GM12872 (cell line): ENCODE measurements around the gene SPATA21.
A peak's percentile ranks its signal among the peaks of the same experiment; 100 is the strongest.

Source experiments
- CTCF ChIP-seq: IDR thresholded peaks from 3 replicates; pipeline ENCODE4 v1.5.1; 2011; ENCODE audit warnings: low read depth, mild to moderate bottlenecking, low read length, moderate library complexity; ENCODE audit not compliant: insufficient read depth

Gene SPATA21

DNA sequence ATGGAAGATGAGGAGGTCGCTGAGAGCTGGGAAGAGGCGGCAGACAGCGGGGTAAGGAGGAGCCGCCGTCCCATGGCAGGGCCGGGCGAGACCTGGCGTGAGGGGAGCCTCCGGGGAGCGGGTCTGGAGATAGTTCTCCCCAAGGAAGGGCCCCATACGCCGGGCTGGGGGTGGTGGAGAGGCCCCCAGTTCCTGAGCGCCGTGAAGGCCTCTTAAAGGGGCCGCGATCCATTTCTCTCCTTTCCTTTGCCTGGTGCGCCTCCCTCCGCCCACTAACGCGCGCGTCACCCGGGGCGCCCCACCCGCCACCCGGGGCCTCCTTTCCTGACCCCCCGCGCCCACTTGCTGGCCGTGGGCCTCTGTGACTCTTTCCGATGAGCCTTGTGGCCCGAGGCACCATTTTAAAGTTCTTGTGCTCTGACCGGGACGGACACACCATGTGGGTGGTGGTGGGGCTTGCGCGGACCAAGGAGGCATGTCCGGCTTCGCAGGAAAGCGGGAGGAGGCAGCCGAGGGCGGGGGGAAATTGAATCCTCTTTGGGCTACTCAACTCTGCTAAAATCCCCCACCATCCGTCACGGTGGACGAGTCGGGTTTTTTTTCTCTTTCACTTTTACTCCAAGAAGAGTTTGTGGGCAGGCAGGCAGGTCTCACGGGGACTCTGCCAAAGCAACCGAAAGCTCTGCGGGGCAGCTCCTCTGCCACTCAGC is 69.8 kb downstream of the SPATA21 start:
- TF ChIP-seq CTCF, result no peak

DNA sequence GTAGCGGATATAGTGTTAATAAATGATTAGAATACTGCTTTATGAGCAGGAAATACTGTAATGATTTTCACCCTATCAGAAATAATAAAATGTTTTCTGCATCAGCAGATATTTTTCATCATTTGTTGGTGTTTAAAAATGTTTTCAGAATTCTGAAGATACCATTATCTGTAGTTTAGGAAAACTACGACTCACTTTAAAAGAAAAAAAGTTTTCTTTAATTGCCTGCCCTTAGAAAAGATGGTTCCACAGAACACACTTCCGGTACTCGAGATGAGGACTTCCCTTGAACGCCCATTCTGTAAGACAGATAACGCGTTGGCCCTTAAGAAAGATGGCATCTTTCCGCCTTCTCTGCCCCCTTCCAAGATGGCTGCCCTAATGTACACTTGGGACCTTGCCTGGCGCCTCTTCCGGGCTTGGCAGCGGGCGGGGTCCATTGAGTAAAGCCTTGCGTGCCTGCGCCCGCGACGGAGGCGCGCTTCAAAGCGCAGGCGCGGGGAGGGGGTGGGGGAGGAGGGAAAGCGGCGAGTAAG is 70.4 kb downstream of the SPATA21 start, which contains the start of gene SZRD1:
SZRD1 (plus strand) TSS at position 521 of the 536 bp plus-strand sequence. CDS start 16 bp downstream, outside the sequence.
- no peak for TF ChIP-seq CTCF

GRCh38 chr1:16356867-16357266 is 80.4 kb downstream of the SPATA21 start:
- no peak for TF ChIP-seq CTCF

- no peak for TF ChIP-seq CTCF
Measured at GRCh38 chr1:16354619-16355018, 82.6 kb downstream of the SPATA21 start.

GRCh38 chr1:16352842-16353535 is 84.2 kb downstream of the SPATA21 start:
- no peak for TF ChIP-seq CTCF

DNA sequence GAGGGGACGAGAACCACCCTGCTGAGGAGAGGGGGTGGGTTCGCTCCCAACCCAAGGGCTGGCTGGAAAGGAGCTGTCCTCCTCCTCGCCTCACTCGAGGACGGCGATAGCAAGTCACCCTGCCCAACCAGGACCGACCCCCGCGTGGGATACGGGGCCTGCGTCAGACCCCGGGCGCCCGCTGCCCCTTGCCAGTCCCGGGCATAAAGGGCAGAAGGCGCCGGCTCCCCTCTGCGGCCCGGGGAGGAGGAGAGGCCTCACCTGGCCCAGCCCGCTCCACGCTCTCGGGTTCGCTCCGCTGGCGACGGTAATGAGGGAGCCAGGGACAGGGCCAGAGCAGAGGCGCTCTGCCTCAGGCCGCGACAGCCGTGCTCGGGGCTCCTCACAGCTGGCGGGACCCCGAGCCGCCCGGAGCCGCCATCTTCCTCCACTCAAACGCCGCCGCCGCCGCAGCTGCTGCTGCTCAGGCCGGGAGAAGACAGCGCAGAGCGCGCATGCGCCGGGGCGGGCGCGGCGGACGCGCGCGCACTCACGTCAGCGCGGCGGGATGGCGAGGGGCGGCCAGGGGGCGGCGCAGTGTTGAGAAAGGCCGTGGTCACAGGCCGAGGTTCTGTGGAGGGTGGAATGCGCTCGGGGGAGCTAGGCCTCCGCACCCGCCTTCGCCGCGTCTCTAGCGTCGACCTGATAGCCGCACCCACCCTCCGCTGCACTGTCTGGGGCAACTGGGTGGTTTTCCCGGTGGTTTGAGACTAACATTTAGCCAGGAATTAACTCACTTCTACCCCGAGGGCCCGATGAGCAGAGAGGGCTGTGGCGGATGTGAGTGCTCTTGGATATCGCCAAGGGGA is 85.0 kb downstream of the SPATA21 start, which contains the start of gene FBXO42:
FBXO42 (minus strand) TSS at position 487 of the 848 bp plus-strand sequence. CDS start 37,062 bp downstream, outside the sequence.
- TF ChIP-seq CTCF, result peak; percentile 47; the same call in 2 of the 3 replicates
